Fibroblast of skin of back (primary cell): Measurements from ENCODE around the gene HPGD.
A peak's percentile ranks its signal among the peaks of the same experiment; 100 is the strongest.

Source experiments
- DNase-seq: peaks from one replicate; pipeline ENCODE4 v3.0.0-alpha.2; 2013

The HPGD gene

GRCh38 chr4:174467107-174467506, 55.2 kb downstream of the HPGD start:
- peak; percentile 7 for DNase-seq

DNA sequence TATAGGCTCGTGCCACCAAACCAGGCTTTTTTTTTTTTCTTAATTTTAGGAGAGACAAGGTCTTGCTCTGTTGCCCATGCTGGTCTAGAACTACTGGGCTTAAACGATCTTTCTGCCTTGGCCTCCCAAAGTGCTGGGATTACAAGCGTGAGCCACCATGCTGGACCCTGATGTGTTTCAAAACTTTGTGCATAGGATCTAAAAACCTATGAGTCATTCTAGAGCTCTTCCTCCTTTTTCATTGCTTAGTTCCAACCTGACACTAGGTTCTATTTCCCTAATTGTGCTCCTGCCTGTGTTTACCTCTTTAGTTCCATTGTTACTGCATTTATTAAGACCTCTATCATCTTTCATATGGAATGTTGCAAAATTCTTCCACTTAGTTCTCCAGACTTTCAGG, 57.3 kb downstream of the HPGD start:
- DNase-seq = no peak

DNA sequence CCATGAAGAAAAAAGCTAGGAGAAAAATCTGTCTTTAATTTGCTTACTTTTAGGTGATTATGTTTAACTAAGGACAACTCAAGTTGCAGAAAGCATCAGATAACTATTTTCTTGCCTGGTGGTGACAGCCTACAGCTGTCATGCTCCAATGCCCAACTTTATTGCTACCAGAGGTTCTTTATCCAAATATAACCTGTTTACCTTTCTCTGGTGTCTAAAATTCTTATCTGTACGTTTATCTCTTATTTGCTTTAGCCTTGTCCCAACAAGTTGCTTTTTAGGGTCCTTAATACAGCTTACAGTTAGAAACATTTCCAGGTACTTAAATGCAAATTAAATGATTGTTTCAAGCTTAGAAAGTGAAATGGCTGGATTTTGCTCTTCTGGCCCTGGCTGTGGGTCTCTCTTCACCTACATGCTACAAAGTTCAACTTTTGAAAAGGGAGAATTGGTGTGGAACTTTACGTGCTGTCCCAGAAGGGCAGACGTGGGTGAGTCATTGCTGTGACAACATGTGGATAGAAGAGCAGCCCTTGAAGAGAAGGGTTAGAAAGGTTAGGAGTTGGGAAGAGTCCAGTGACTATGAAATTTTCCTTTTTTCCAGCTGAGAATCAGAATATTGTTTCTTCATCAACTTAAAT, 60.7 kb downstream of the HPGD start:
- DNase-seq = peak; percentile 8

DNA sequence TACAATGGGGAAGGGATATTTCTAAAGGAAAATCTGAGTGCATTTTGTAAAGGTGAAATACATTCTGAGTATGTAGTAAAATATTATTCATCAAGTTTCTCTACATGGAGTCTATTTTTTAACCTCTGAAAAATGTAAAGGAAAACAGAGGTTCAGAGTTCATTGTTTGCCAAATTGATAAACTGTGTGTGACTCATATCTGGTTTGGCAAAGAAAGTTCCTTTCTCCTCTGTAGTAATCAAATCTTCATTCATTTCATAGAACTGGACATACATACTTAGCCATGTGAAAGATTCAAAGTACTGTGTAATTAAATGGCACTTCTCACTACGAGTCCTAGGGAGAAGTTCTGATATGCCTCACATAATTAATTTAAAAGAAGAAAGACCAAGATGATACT, 61.6 kb downstream of the HPGD start:
- peak; percentile 39 for DNase-seq

DNA sequence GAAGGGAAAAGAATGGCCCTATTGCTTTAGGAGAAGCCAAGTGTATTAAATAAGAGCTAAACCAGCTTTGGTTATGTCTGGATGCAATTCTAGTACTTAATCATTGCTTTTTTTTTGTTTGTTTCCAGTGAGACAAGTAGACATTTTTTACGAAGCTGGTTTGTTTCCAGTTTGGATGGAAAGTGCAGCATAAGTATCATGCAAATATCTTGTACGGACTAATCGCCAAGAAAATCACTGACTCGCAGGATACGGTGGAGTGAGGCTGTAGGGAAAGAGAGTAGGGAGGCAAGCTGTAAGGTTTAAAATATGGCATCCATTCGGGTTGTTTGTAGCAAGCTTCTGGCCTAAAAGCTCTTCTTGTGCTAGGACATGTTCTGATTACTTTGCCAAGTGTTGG, 64.8 kb downstream of the HPGD start:
- DNase-seq = no peak

GRCh38 chr4:174454815-174455473, 67.3 kb downstream of the HPGD start:
- no peak for DNase-seq

DNA sequence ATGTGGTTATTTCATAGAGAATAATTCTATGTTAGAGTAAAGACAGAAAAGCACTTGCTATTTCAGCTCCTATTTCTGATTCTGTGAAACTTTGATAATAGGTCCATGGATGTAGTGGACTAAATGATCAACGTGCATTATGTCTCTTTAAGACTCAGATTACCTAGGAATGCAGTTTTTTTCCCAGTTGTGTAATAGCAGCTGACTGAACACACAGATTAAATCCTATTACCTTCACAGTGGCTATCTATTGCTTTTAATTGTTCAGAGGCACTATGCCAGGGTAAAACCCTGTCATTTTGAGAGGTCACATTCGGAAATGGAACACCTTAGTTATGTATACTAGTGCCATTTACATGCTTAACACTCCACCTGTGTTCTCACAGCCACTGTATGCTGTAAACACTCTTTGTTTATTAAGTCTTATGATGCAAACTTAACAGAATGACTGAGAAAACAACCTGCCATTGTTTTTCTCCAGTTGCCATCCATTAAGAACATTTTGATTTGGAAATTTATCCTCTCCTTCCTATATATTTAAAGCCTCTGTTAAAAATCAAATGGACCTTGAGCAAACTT, 70.5 kb downstream of the HPGD start:
- no peak for DNase-seq

DNA sequence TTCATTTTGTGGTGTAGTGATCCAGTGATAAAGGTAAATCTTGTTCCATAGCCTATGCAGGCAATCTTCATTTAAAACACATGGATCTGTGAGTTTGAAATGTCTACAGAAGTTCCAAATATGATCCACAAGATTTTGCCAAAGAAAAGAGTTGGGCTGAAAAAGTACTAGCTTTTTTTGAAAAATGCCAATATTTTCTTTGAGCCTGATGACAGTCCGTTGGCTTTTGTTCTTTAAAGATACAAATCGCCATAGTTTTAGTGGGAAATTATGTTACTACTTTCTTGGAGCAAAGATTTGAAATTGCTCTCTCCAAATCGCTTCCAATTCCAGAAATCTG, 71.5 kb downstream of the HPGD start:
- DNase-seq = no peak

DNA sequence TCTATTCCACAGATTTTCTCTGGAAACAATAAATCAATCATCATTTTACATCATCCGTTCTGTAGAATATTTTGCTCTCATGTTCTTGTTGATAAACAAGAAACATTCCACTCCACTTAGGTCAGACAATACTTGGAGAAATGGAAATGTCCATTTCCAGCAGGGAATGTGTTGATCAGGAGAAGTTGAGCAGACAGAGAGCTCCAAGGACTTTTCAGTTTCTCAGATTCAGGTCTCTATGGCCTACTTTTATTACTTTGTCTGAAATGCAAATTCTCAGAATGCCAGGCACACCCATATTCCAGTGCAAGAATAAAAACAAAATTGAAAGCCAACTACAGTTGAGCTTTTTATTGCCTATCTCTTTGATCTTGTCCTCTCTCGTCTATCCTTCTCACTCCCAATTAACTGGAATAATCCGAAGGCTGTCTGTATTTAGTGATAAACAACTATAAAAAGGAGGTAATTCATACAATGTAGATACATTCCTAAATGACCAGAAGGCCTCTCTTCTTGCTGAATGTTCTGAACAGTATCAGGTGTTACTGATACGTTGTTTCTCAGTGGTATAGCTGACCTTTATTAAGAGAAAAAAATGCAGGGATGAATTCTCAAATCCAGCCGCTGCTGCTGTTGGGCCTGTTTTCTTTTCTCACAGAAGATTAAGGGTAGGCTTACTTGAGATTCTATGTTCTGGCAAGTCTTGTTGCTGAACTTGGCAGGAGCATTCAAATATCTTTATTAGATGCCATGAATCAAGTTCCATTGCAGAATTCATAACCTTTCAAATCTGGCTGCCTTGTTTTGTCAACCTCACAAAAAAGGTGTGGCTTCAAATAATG, 72.1 kb downstream of the HPGD start:
- no peak for DNase-seq

- DNase-seq = no peak
Measured at GRCh38 chr4:174449152-174449551, 73.1 kb downstream of the HPGD start.

- DNase-seq = no peak
Measured at GRCh38 chr4:174444390-174444789, 77.9 kb downstream of the HPGD start.
